ENCODE measurements around the gene RIOX2. TPM values are rescaled to one million over a fixed set of nuclear protein-coding genes. Genes with fewer than 3 reads are reported as not detected.

Gene RIOX2
- total RNA-seq, 4 donors from 2014 or later: 19.5 to 24.2 (median 21.7) TPM

- TF ChIP-seq POLR2A (IDR thresholded peaks at IDR 0.05; ENCODE audit: low read depth) (no peak), POLR2AphosphoS5 (IDR thresholded peaks at IDR 0.05) (no peak), EP300 (IDR thresholded peaks at IDR 0.05) (no peak), CTCF (IDR thresholded peaks at IDR 0.05) (no peak)
- WGBS: 82% methylated on average over 5 of the region's 5 CpGs
- H3K4me1 ChIP-seq: peaks cover 3 to 10% (median 9%) of the 10 kb centered on the region in 4 donors
- H3K4me3 ChIP-seq: no peak overlapping the region
- no peaks in the 10 kb centered on the region for H3K27me3 ChIP-seq
- no peak overlapping the region for H3K27ac ChIP-seq (replicated peaks in 1 of 4)
- intact Hi-C loops (cut with DNase I): no loop called here
- H3K36me3 ChIP-seq: peaks cover 0 to 52% (median 9%) of the 10 kb centered on the region in 4 donors
- H3K9me3 ChIP-seq: no peaks in the 10 kb centered on the region
- DNase-seq (ENCODE audit: extremely low spot score): no peak
Observed at GRCh38 chr3:97960551-97960950, 11.7 kb downstream of the RIOX2 start.

- no peak overlapping the region for H3K27ac ChIP-seq (replicated peaks in 1 of 4)
- intact Hi-C loops (cut with DNase I): no loop called here
- WGBS: 95% methylated on average over 5 of the region's 5 CpGs
- H3K4me1 ChIP-seq: peaks cover 3 to 10% (median 9%) of the 10 kb centered on the region in 4 donors
- H3K4me3 ChIP-seq: no peak overlapping the region
- H3K36me3 ChIP-seq: peaks cover 0 to 58% (median 12%) of the 10 kb centered on the region in 4 donors
- no peak for TF ChIP-seq EP300 (IDR thresholded peaks at IDR 0.05)
- no peak for TF ChIP-seq CTCF (IDR thresholded peaks at IDR 0.05)
- no peak for TF ChIP-seq POLR2A (IDR thresholded peaks at IDR 0.05; ENCODE audit: low read depth)
- TF ChIP-seq POLR2AphosphoS5 (IDR thresholded peaks at IDR 0.05): no peak
- no peaks in the 10 kb centered on the region for H3K9me3 ChIP-seq
- DNase-seq (ENCODE audit: extremely low spot score): no peak
- no peaks in the 10 kb centered on the region for H3K27me3 ChIP-seq
Observed at GRCh38 chr3:97959872-97960271, 12.4 kb downstream of the RIOX2 start.

- no peak for DNase-seq (ENCODE audit: extremely low spot score)
- H3K36me3 ChIP-seq: peaks cover 0 to 65% (median 23%) of the 10 kb centered on the region in 4 donors
- WGBS: 95% methylated on average over 9 of the region's 9 CpGs
- intact Hi-C loops (cut with DNase I): no loop called here
- H3K27me3 ChIP-seq: no peaks in the 10 kb centered on the region
- no peaks in the 10 kb centered on the region for H3K9me3 ChIP-seq
- H3K4me1 ChIP-seq: peaks cover 3 to 10% (median 9%) of the 10 kb centered on the region in 4 donors
- TF ChIP-seq POLR2A (IDR thresholded peaks at IDR 0.05; ENCODE audit: low read depth) (no peak), EP300 (IDR thresholded peaks at IDR 0.05) (no peak), CTCF (IDR thresholded peaks at IDR 0.05) (no peak), POLR2AphosphoS5 (IDR thresholded peaks at IDR 0.05) (no peak)
- H3K4me3 ChIP-seq: no peak overlapping the region
- H3K27ac ChIP-seq (replicated peaks in 1 of 4): no peak overlapping the region
Observed at GRCh38 chr3:97958796-97959195, 13.4 kb downstream of the RIOX2 start.

- intact Hi-C loops (cut with DNase I): no loop called here
- Histone ChIP-seq H3K9me3 (no peaks in the 10 kb centered on the region), H3K4me1 (peaks cover 3 to 10% (median 9%) of the 10 kb centered on the region in 4 donors), H3K27ac (replicated peaks in 1 of 4) (no peak overlapping the region), H3K27me3 (no peaks in the 10 kb centered on the region), H3K36me3 (peaks cover 0 to 69% (median 26%) of the 10 kb centered on the region in 4 donors), H3K4me3 (no peak overlapping the region)
- 84% methylated on average over 2 of the region's 2 CpGs for WGBS
- no peak for TF ChIP-seq POLR2AphosphoS5 (IDR thresholded peaks at IDR 0.05)
- TF ChIP-seq POLR2A (IDR thresholded peaks at IDR 0.05; ENCODE audit: low read depth): no peak
- TF ChIP-seq EP300 (IDR thresholded peaks at IDR 0.05): no peak
- no peak for TF ChIP-seq CTCF (IDR thresholded peaks at IDR 0.05)
- no peak for DNase-seq (ENCODE audit: extremely low spot score)
Observed at GRCh38 chr3:97958396-97958795, 13.8 kb downstream of the RIOX2 start.

Measured in esophagus muscularis mucosa (tissue), 4 donors.